ENCODE data around the gene GATAD2A. TPM values are rescaled to one million over a fixed set of nuclear protein-coding genes. Genes with fewer than 3 reads are reported as not detected.

The GATAD2A gene
- total RNA-seq, 1 donor from 2014 or later, result 118 TPM

DNA sequence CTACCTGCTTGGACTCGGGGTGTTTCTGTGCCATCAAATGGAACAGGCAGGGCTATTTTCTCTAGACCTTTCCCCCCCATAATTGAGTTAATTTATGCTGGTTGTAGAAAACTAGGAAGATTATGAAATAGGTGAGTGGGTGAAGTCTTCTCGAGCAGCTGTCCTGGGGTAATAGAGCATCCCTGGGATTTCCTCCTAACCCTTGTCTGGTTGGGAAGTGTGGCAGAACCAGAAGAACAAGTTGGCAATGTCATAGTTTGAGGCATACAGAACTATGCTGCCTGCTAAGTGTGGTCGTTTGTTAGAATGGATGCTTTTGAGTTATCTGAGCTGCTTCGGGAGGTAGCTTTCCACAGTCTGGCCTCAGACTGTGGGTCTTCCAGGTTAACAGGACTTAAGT lies 3.7 kb downstream of the GATAD2A start:
- TF ChIP-seq, protein P1, sequence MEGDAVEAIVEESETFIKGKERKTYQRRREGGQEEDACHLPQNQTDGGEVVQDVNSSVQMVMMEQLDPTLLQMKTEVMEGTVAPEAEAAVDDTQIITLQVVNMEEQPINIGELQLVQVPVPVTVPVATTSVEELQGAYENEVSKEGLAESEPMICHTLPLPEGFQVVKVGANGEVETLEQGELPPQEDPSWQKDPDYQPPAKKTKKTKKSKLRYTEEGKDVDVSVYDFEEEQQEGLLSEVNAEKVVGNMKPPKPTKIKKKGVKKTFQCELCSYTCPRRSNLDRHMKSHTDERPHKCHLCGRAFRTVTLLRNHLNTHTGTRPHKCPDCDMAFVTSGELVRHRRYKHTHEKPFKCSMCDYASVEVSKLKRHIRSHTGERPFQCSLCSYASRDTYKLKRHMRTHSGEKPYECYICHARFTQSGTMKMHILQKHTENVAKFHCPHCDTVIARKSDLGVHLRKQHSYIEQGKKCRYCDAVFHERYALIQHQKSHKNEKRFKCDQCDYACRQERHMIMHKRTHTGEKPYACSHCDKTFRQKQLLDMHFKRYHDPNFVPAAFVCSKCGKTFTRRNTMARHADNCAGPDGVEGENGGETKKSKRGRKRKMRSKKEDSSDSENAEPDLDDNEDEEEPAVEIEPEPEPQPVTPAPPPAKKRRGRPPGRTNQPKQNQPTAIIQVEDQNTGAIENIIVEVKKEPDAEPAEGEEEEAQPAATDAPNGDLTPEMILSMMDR (conservative IDR thresholded peaks at IDR 0.05; ENCODE audit: low read depth, low read length), result no peak
- no peak for DNase-seq (ENCODE audit: low read depth)
- no peak overlapping the region for H3K4me3 ChIP-seq (ENCODE audit: low read depth, low read length)

DNA sequence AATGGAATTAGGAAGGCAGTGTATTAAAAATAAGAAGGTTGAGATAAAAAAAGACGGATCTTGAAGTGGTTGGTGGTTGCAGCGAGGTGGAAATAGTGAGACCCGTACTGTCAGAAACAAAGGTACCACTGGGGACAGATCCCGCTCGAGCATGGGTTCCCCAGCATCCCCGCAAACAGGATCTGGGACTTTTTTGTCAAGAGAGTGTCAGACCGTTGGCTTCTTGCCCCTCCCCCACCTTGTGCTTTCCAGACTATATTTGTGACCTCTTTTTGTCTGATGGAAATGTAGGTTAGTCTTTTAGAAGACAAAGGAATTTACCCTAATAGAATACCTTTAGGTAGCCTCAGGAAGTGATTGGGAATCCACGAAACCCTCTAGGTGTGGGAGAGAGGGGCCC lies 4.2 kb downstream of the GATAD2A start:
- TF ChIP-seq, protein P1 (conservative IDR thresholded peaks at IDR 0.05; ENCODE audit: low read depth, low read length), result no peak
- DNase-seq (ENCODE audit: low read depth), result no peak
- H3K4me3 ChIP-seq (ENCODE audit: low read depth, low read length), result no peak overlapping the region

DNA sequence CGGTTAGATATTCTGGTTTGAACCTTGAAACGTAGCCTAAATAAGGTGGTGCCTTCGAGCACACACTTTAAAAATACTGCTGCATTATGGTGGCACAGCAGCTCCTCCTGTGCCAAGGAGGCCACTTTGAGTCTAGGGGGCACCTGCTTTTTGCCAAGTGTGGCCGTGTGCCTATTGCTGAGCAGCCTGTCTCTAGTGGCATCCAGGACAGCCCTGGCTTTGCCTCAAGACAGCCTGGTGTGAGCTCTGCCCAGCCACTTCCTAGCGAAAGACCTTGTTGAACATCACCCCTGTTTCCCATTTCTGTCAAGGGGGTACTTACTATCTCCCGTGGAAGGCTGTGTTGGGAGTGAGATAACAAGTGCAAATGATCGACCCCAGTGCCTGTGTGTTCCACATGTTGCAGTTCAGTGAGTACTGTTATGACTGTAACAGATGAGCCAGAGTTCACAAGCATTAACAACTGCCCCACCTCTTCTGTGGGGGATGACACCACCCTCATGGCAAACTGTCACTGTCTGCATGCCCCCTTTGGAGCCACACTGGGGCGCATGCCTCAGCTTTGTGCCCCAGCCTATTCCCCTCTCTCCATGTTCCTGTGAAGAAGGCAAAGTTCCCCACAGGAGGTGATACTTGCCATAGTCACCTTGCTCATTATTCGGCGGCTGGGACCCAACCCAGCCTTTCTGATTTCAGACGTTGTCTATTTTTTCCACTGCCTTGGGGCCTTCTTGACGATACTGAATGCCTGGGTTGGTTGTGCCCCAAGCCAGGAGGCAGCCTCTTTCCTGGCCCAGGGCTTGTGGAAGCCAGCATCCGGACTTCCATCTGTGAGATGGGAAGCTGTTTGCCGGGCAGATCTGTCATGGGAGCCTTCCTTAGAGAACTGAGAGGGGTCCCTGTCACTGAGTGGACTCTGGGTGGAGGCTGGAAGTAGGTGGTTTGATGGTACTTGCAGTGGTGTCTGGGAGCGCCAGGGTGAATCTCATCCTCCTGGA lies 5.4 kb downstream of the GATAD2A start:
- TF ChIP-seq, protein P1 (conservative IDR thresholded peaks at IDR 0.05; ENCODE audit: low read depth, low read length), result peak; percentile 26
- DNase-seq (ENCODE audit: low read depth), result no peak

DNA sequence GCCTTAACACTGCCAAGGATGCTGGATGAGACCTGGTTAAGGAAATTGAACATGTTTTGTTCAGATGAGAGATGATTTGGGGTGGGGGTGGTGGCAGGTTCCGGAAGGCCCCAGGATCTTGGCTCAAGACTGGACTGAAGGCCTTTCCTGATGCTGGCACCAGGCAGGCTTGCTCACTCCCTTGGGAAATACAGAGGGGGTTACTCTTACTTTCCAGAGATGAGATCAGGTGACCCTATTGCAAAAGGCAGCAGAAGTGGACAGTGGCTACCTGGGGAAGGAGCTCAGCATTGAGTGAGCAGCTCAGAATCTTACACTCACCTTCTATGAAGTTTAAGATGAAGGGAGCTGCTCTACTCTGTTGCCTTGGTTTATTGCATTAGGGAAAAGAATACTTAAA lies 10.8 kb downstream of the GATAD2A start:
- TF ChIP-seq, protein P1 (conservative IDR thresholded peaks at IDR 0.05; ENCODE audit: low read depth, low read length), result no peak
- DNase-seq (ENCODE audit: low read depth), result no peak

More for the DNA sequence above, 5.4 kb downstream of the GATAD2A start:
- H3K4me3 ChIP-seq (ENCODE audit: low read depth, low read length), result no peak overlapping the region

DNA sequence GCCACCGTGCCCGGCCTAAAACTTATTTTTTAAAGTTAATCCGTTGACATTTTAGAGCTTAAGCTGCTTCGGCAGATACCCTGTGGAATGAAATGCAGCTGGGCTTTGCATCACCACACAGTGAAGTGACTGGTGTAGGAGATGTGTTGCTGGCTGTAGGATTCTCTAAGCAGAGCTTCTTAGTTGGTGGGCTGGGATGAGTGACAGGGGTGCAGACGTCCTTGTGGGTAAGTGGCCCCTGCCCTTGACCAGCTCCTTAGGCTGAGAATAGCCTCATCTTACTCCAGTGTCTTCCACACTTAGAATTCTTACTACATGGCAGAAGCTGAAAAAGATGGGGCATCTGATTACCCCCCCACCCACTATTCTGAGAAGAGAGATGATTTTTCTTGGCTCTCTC lies 11.6 kb downstream of the GATAD2A start:
- TF ChIP-seq, protein P1 (conservative IDR thresholded peaks at IDR 0.05; ENCODE audit: low read depth, low read length), result no peak
- no peak overlapping the region for H3K4me3 ChIP-seq (ENCODE audit: low read depth, low read length)
- no peak for DNase-seq (ENCODE audit: low read depth)

More for the DNA sequence above, 10.8 kb downstream of the GATAD2A start:
- no peak overlapping the region for H3K4me3 ChIP-seq (ENCODE audit: low read depth, low read length)

DNA sequence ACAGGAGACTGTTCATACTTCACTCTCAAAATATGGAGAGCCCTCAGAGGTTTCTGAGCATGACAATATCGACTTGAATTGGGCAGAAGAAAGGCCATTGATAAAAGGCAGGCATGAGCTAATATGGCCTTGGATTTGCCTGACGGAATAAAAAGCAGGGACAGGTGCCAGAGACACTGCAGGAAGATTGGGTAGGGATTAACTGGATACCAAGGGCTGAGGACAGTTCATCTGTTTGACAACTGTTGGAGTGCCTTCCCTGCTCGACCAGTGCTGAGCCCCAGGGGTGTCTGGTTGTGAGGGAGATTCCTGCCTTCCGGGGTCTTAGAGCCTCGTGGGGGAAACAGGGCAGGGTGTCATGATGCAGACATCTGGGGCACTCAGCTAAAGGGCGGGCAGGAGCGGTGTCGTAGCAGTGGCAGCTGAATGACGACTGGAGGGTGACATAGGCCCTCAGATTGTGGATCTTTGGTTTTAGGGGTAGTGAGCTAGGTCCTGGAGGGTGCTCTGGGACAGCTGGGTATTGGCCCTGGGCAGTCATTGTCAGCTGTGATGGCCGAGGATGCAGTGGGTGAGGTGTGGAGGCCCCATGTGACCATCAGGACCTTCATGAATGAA lies 12.3 kb downstream of the GATAD2A start:
- DNase-seq (ENCODE audit: low read depth), result no peak
- no peak overlapping the region for H3K4me3 ChIP-seq (ENCODE audit: low read depth, low read length)
- TF ChIP-seq, protein P1 (conservative IDR thresholded peaks at IDR 0.05; ENCODE audit: low read depth, low read length), result no peak
